SIG-M5 treated with dmso at 0.1 percent for 504 hours (cell line): ENCODE measurements around the gene PSME4.

Experiments
- DNase-seq: peaks from one replicate; lab custom pipeline; 2025; ENCODE audit not compliant: unreplicated experiment; lab: John Stamatoyannopoulos, UW

Gene PSME4

DNA sequence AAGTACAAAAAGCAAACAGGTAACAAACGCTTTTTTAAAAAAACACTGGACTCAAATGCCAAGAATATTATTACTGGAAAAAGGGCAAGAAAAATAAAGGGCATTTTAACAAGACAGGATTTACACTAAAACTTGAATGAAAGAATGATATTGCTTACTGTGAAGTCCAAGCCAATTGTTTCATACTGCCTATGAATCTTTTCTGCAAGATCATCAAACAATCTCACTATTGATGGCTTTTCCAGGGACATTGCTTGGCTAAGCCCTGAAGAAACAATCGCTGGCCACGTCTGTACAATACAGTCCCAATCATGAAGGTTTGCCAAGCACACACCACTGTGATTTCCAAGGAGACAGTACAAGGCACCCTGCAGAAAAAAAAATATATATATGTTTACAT is 69.6 kb downstream of the PSME4 start:
- DNase-seq, result no peak

DNA sequence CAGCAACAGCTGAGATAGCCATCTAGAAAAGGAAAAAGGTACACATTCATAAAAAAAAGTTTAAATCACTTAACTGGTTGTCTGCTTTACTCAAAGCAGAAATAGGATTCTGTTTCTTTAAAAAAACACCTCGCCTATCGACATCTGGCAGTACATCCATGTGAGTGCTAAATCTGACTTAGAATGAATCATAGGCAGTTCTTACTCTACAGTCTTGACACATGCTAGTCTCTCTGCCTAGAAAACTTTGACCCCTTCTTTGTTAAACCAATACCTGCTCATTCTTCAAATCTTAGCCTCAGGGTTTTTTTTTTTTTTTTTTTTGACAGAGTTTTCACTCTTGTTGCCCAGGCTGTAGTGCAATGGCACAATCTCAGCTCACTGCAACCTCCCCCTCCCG is 73.9 kb downstream of the PSME4 start:
- DNase-seq, result no peak

DNA sequence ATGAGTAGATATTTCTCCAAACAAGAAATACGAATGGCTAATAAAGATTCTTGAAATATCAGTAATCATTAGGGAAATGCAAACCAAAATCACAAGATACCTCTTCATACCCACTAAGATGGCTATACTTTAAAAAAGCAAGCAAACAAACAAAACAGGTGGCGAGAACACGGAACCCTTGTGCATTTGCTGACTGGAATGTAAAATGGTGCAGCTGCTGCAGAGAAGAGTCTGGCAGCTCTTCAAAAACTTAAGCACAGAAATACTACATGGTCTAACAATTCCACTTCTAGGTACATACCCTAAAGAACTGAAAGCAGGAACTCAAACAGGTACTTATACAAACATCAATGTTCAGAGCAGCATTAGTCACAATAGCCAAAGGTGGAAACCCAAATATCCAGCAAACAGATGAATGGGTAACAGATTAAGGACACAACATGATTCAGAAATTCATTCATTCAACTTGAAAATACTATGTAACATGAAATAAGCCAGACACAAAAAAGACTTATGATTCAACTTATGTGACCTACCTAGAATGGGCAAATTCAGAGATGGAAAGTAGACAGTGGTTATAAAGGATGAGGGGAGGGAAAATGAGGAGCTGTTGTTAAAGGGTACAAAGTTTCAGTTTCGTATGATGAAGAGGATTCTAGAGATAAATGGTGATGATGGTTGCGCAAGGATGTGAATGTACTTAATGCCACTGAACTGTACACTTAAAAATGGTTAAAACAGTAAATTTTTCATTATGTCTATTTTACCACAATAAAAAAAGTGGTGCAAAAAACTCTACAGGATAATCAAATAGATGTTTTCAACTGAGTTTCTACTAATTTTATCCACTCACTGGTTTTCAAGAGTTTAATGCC is 84.2 kb downstream of the PSME4 start:
- DNase-seq, result no peak

DNA sequence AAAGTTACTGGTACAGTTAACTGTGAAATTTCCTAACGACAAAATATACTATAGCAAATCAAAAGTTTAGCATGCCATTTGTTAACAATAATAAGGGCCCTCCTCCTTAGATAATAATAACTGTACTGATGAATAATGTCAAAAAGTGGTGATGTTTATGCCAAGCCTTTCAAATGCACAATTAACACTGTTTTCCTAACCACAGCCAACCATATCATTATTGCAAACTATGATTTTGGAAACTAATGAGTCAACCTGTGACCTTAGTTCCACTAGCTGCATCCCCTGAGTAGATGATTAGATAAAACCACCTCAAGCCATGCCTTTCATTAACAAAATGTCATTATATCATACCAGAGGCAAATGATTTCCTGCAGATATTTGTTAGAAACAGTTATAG is 85.9 kb downstream of the PSME4 start:
- DNase-seq, result no peak

DNA sequence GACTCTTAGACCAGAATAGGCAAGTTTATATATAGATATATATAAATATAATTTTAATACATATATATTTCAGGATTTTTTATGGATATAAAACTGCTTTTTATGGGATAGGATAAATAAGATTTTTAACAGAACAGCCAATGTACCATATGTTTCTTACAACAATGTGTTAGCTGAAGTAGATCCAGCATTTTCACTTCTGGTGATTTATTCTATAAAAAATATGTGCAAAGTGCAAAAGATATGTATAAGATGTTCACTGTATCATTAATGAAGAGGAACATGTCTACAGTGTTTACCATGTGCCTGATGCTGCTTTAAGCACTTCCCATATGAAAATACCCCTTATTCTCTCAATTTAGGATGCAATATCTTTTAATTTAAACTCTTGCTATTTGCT is 88.8 kb downstream of the PSME4 start:
- no peak for DNase-seq

DNA sequence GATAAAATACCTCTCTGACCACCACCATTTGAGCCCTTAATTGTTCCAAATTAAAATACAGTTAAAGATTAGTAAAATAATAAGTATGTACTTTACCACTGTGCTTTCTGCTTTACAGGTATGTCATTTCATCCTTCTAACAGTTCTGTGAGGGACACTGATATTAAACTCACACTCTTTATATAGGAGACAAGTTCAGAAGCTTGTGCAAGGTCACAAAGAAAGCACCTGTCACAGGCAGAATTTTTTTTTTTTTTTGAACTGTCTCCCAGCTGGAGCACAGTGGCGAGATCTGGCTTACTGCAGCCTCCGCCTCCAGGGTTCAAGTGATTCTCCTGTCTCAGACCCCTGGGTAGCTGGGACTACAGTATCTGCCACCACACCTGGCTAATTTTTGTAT is 89.4 kb downstream of the PSME4 start:
- DNase-seq, result no peak

DNA sequence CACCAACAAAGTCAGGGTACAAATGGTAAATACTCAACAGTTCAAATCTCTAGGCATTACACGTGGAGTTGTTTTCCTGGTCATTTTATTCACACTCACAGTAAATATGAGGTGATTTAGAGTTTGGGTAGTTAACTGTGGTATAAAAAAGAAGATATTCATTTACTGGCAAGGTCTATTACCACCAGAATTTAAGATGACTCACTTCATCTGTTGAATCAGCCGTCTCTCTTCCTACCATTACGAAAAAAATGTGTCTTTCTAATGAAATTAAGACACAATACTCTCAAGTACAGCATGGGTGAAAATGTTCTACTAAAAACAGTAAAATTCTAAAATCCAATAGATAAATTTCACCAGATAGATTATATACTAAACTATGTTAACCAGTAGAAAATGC is 90.0 kb downstream of the PSME4 start:
- DNase-seq, result no peak

DNA sequence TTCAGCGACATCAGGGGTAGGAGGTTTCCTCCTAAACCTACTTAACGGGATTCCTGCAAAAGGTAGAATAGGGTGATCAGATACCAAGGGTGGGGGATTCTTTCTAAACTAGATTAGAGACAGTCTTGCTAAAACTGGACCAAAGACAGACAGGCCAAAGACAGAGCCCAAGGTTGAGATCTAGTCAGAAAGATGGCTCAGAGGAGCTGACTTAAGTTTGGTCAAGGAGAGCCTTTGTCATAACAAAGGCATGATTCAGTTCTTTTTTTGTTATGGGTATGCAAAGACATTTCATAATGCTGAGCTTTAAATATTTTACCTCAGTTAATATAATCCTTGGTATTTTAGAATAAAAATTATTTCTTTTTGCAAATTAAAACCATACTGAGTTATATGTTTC is 93.2 kb downstream of the PSME4 start:
- DNase-seq, result no peak

DNA sequence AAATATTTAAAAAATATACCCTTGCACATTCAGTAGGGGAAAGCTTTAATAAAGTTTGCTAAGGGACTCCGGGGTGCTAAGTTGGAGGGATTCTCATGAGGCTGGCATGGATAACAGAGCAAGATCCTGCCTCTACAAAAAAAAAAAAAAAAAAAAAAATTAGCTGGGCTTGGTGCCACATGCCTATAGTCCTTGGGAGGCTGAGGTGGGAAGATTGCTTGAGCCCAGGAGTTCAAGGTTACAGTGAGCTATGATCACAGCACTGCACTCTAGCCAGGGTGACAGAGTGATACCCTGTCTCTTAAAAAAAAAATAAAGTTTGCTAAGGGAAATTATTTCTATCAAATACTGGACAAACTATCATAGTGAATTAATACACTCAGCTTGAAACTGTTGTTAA is 93.7 kb downstream of the PSME4 start:
- DNase-seq, result no peak

DNA sequence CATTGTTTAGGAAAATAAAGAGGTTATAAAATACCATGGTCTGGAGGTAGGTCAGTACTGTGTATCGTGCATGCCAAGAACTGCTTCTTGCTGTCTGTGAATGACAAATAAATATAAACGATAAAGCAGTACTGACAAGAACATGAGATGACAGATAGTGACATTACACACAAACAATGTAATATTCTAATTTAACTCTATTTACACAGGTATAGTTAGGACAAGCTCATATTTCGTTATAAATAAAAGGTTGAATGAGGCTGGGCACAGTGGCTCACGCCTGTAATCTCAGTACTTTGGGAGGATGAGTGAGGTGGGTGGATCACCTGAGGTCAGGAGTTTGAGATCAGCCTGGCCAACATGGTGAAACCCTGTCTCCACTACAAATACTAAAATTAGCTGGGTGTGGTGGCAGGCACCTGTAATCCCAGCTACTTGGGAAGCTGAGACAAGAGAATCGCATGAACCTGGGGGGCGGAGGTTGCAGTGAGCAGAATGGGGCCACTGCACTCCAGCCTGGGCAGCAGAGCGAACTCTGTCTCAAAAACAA is 96.3 kb downstream of the PSME4 start:
- no peak for DNase-seq

DNA sequence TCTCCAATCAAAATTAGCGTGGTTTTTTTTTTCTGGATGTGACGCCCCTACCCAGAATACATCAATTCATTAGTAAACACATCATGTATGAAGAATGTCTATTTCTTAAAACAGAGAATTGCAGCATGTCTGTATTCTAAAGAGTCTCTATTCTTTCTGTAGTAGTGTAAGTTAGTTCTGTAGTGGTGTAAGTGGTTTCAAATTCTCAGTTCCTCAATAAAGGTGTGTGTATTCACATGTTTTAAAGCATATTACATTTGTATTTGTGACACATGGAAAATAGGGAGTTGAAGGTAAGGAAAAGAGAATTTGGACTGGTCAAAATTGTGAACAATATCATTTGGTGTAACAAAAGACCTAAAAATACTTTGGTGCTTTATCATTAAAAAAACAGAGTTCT is 103.0 kb downstream of the PSME4 start:
- no peak for DNase-seq

DNA sequence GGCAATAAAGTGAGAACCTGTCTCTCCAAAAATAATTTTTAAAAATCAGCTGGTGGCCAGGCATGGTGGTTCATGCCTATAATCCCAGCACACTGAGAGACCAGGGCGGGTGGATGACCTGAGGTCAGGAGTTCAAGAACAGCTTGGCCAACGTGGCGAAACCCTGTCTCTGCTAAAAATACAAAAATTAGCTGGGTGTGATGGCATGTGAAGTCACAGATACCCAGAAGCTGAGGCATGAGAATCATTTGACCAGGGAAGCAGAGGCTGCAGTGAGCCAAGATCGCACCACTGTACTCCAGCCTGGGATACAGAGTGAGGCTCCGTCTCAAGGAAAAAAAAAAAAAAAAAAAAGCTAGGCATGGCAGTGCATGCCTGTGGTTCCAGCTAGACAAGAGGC is 103.6 kb downstream of the PSME4 start:
- DNase-seq, result no peak

DNA sequence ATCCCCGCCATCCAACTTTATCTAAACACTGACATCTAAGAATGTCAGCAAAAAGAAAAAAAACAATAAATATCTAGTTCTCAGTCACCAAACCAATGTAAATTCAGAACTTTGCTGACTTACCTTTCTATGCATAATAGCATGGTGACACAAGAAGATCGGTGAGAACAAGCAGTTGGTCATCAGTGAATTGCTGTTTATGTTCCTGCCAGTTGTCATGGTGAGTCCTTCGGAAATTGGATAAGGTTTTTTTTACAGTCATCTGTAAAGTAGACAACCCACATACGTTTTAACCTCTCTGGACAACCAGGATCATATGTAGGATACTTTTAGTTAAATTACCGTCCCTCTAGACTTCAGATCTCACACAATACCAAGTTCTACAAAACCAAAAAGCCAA is 104.8 kb downstream of the PSME4 start:
- no peak for DNase-seq

DNA sequence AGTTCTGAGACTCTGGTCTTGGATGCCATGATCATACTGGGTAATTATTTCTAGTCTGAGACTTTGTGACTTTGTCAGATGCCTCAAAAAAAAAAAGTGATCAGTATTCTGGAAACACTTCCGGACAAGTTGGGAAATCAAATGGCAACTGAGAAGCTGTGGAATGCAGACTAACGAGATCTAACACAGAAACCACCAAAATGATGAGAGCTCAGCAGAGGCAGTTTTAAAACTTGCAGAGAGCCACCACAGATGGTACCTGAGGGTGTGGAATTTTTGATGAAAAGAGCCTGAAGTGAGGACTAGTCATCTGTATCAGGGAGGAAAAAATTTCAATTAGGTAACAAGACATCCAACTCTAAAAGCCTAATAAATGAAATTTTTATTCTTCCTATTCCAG is 105.5 kb downstream of the PSME4 start:
- no peak for DNase-seq

DNA sequence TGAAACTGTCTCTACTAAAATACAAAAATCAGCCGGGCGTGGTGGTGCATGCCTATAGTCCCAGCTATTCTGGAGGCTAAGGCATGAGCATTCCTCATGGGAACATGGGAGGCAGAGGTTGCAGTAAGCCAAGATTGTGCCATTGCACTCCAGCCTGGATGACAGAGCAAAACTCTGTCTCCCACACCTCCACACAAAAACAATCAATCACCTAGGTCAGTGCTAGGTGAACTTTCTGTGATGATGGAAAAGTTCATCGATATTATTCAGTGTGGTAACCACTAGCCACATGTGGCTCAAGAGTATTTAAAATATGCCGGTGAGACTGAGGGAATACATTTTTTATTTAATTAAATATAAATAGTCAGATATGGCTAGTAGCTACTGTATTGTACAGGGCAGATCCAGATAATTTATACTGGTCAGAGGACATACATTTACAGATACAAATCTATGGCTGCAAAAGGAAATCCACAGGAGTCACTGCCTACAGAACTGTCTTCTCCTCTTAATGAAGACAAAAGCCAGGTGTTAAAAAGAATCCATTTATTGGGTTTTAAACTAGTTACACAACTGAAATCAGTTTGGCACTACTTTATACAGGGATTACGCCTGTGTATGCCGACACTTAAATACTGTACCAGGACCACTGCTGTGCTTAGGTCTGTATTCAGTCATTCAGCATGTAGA is 107.1 kb downstream of the PSME4 start:
- no peak for DNase-seq

DNA sequence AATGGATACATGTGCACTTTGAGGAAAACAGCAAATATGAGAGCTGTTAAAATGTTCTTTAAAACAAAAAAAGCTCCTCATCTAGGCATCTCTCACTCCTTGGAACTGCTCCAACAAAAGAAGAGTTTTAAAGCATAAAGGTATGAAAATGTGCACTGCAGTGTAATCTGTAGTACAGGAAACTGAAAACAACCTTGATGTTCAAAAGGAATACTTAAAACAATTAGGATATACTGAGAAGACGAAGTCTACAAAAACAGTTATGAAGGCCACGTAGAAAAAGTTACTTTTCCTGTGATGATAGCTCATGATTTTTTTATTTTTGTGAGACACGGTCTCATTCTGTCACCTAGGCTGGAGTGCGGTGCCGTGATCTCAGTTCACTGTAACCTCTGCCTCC is 109.0 kb downstream of the PSME4 start:
- DNase-seq, result no peak

DNA sequence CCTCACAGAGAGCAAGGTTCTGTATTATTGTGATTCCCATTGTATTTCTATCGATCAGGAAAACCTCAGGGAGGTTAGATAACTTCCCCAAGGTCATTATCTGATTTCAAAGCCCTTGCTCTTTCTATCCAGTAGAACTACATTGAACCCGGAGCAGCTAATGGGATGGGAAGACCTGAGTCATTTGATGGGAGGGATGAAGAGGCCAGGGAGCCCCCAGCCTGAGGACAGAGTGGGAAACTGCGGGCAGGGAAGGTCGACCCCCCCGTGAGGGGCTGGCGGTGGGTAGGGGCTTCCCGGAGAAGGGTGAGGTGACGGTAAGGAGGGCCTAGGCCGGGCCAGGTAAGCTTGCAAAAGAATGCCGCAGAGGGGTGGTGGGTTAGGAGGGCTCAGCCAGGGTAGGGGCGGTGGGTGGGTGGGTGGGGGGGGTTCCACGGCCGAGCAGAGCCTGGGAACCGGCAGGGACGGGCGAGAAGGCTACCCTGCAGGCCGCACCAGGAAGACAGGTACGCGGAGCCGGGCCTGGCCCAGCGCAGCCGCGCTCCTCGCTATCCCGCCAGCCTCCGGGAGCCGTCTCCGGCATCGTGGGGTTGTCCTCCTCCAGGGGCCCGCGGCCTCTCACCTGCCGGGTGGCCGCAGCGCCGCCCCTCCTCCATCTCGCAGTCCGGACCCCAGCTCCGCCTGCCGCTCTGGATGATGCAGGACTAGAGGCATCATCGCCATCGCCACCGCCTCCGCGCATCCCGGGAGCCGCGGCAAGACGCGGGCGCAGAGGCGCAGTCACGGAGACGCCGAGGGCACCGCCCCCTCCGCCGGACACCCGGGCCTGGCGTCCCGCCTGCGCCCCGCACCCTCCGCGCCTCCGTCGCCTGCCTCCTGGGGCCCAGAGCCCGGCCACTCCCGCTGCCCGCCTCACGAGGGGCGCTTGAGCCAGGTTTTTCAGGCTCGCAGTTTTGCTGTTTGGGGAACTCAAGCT is 111.3 kb downstream of the PSME4 start, which contains the start of gene GPR75:
Gene GPR75 (minus strand): TSS at position 762 of the 976 bp plus-strand sequence. CDS start 5,211 bp downstream, outside the sequence.
- no peak for DNase-seq

DNA sequence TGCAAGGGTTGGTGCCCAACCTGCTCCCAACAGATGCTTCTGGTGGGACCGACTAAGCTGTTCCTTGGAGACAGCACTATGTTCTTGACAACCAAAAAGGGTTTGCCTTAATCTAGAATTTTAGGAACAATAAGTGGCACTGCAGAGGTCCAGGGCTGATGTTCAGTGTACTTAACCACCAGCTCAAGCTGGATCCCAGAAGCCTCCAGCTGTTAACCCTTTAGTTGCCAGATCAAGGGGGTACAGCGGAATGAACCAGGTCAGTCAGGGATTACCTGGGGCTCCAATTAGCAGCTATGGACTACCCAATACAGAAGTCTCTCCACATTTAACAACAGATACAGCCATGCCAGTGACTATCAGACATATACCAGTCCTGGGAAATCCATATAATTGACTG is 114.5 kb downstream of the PSME4 start:
- no peak for DNase-seq

DNA sequence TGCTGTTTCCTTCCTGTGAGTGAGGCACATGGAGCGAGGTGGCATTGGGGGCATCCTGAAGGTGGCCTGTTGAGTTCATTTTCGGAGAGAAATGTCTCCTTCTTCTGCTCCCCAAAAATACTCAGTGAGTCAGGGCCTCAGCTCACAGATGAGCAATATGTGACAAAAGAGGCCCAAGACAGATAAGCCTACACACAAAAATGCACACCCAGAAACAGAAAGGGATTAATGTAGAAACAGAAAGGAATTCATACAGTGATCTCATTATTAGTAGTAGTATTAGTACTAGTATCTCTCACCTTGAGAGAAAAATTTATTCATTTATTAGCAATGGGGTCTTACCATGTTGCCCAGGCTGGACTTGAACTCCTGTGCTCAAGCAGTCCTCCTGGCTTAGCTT is 116.1 kb downstream of the PSME4 start:
- no peak for DNase-seq

DNA sequence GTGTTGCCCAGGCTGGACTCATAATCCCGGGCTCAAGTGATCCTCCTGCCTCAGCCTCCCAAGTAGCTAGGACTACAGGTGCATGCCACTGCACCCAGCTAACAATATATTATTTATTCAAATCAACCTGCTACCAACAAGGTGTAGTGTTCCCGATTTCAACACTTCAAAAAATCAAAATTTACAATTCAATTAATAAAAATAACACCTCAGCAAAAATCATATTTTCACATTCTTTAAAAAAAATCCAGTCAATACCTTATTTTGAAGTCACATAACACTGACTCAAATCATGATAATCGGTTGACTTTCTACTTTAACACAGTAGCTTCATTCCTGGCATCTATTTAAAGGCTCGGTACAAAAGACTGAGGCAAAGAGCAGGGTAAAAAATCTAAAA is 118.3 kb downstream of the PSME4 start:
- DNase-seq, result no peak
